Erythroblast (primary cell): Measurements from ENCODE around the gene RCAN1.
"Not testable (repeated sequence)": the region's sequence is repeated elsewhere in the genome, so short reads cannot be mapped to it uniquely, and the experiment has no call there.

ENCODE experiments used
- GATA1 ChIP-seq: IDR thresholded peaks from 2 replicates; pipeline ENCODE4 v1.6.1; 2011; ENCODE audit warnings: low read depth, mild to moderate bottlenecking, control low read depth, low read length, moderate library complexity
- POLR2A ChIP-seq: IDR thresholded peaks from 2 replicates; pipeline ENCODE4 v1.6.1; 2011; ENCODE audit warnings: mild to moderate bottlenecking, low read length

GRCh38 chr21:34607376-34607775 lies 7.5 kb downstream of the RCAN1 start:
- TF ChIP-seq POLR2A, GATA1: not testable (repeated sequence)
